TTC549 (cell line): Measurements from ENCODE around the gene ATXN2.
"Not testable (repeated sequence)": the region's sequence is repeated elsewhere in the genome, so short reads cannot be mapped to it uniquely, and the experiment has no call there.

Source experiments
- FAIRE-seq: peaks from 2 replicates; lab custom pipeline; 2012; peaks lifted over from hg19 to GRCh38; lab: Jason Lieb, UNC

ATXN2 gene

GRCh38 chr12:111598637-111599452 lies at the start of gene ATXN2:
TSS of gene ATXN2 (minus strand) at chr12:111599315. CDS start at chr12:111599034, 281 bp downstream.
- FAIRE-seq, result no peak

- no peak for FAIRE-seq
Measured at GRCh38 chr12:111645433-111645832, 46.3 kb upstream of the ATXN2 start.

GRCh38 chr12:111643427-111643826 lies 44.3 kb upstream of the ATXN2 start:
- FAIRE-seq, result no peak

GRCh38 chr12:111642681-111643426 lies 43.7 kb upstream of the ATXN2 start:
- no peak for FAIRE-seq

GRCh38 chr12:111640506-111640905 lies 41.4 kb upstream of the ATXN2 start:
- no peak for FAIRE-seq

- no peak for FAIRE-seq
Measured at GRCh38 chr12:111638556-111638955, 39.4 kb upstream of the ATXN2 start.

GRCh38 chr12:111636209-111636945 lies 37.3 kb upstream of the ATXN2 start:
- FAIRE-seq, result no peak

GRCh38 chr12:111635524-111635923 lies 36.4 kb upstream of the ATXN2 start:
- FAIRE-seq, result no peak

- FAIRE-seq, result no peak
Measured at GRCh38 chr12:111628505-111629260, 29.6 kb upstream of the ATXN2 start.

- FAIRE-seq, result no peak
Measured at GRCh38 chr12:111626230-111626629, 27.1 kb upstream of the ATXN2 start.

- FAIRE-seq, result no peak
Measured at GRCh38 chr12:111624540-111624939, 25.4 kb upstream of the ATXN2 start.

GRCh38 chr12:111617841-111618240 lies 18.7 kb upstream of the ATXN2 start:
- FAIRE-seq, result not testable (repeated sequence)

- no peak for FAIRE-seq
Measured at GRCh38 chr12:111616177-111616623, 17.1 kb upstream of the ATXN2 start.

GRCh38 chr12:111607239-111607638 lies 8.1 kb upstream of the ATXN2 start:
- FAIRE-seq, result no peak

GRCh38 chr12:111606767-111607230 lies 7.7 kb upstream of the ATXN2 start:
- no peak for FAIRE-seq

GRCh38 chr12:111605911-111606766 lies 7.0 kb upstream of the ATXN2 start:
- no peak for FAIRE-seq

- not testable (repeated sequence) for FAIRE-seq
Measured at GRCh38 chr12:111602857-111603256, 3.7 kb upstream of the ATXN2 start.

- FAIRE-seq, result no peak
Measured at GRCh38 chr12:111602348-111602747, 3.2 kb upstream of the ATXN2 start.

GRCh38 chr12:111600986-111601385 lies 1.9 kb upstream of the ATXN2 start:
- FAIRE-seq, result not testable (repeated sequence)

- no peak for FAIRE-seq
Measured at GRCh38 chr12:111600205-111600642, 1.1 kb upstream of the ATXN2 start.
